HG03064 (cell line): Measurements from ENCODE around the gene UNC93A.
"Not testable (repeated sequence)": the region's sequence is repeated elsewhere in the genome, so short reads cannot be mapped to it uniquely, and the experiment has no call there.

Source experiments
- ATAC-seq: cut with Tn5 transposase; IDR thresholded peaks from one replicate; pipeline ENCODE4 v1.9.1; 2021; ENCODE audit warnings: low read depth; ENCODE audit not compliant: unreplicated experiment

The UNC93A gene

GRCh38 chr6:167336844-167337630 lies 45.9 kb downstream of the UNC93A start:
- ATAC-seq: no peak

GRCh38 chr6:167337675-167338449 lies 46.7 kb downstream of the UNC93A start:
- no peak for ATAC-seq

DNA sequence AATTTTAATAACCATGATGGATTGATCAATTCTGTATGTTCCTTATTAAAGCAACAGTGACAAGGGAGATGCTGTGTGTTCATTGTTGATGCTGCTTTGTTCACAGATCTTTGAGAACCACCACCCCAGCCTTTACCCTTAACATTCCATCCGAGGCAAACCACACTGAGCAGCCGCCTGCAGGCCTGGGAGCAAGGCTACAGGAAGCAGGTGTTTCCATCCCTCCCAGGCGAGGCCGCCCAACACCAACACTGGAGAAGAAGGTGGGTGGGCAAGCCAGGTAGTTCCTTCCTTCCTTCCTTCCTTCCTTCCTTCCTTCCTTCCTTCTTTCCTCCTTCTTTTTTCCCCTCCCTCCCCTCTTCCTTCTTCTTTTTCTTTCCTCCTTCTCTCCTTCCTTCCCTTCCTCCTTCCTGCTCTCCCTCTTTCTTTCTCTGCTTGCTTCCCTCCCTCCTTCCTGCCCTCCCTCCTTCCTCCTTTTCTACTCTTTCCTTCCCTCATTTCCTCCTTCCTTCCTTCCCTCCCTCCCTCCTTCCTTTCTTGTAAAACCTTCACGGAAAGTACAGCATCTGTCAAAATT lies 47.5 kb downstream of the UNC93A start:
- ATAC-seq: no peak

GRCh38 chr6:167341038-167341583 lies 50.0 kb downstream of the UNC93A start:
- no peak for ATAC-seq

DNA sequence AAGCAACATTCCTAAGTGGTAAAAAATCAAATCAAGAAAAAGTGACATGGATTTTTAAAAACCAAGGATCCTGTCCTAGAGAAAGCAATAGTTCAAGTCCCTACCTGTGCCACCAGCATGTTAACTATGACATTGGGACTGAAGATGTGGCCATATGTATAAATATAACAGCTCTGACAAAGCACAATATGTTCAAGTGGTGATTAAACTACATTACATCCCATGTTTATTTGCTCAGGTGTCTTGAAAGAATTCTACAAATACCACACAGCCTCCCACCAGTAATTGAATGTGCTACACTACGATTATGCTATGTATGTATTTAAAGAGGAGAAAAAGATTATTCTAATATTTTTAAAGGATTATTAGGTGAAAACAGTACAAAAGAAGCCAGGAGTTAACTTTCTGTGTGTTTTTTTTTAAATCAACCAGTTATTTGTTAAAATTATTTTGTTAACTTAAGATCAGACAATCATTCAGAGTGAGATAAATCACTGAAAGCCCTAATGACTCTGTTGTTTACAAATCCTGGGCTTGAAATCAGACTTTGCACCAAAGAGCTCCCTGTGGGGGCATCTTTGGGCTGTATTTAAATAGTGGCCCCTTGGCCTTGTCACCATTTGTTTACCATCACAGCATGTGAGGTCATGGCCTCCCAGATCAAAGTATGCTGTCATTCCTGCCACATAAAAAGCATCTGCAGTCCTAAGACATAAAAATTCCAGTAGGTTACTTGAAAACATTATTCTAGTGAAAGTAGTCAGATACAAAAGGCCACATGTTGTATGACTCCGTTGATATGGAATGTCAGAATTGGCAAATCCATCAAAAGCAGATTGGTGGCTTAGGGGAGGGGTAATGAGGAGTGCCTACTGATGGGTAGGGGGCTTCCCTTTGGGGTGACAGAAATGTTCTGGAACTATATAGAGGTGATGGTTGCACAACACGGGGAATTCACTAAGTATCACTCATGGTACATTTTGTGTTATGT lies 50.8 kb downstream of the UNC93A start:
- ATAC-seq: no peak

DNA sequence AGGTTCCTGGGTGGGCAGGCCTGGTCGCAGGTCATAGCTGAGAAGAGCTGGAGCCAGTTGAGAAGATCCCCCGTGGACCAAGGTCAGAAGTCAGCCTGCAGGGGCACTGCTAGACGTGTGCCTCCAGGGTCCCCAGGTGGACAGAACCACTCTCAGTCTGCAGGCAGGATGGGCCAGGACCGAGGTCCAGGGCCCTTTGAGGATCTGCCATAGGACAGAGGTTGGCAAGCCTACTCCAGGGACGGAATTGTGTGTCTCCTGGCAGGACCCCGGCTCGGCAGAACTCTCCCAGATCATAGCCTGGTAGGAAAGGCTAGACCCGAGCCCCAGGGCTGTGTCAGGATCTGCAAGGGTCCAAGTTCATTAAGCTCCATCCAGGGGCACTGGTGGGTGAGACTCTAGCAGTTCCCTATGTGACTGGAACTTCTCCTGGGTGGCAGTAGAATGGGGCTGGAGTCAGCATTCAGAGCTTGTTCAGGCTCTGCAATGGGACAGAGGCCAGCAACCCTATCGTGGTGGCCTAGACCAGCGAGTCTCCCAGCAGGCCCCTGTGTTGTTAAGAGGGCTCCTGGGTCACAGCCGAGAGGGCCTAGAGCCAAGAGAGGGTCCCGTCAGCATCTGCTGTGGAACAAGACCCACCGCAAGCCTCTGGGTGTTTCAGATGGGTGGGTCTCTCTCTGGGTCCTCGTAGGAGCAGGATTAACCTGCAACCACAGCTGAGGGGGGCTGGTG lies 51.9 kb downstream of the UNC93A start:
- no peak for ATAC-seq

GRCh38 chr6:167345348-167345747 lies 54.2 kb downstream of the UNC93A start:
- no peak for ATAC-seq

- no peak for ATAC-seq
These were observed 54.8 kb downstream of the UNC93A start for GRCh38 chr6:167345960-167346359.

GRCh38 chr6:167347226-167347625 lies 56.1 kb downstream of the UNC93A start:
- ATAC-seq: no peak

- ATAC-seq: no peak
These were observed 58.6 kb downstream of the UNC93A start for GRCh38 chr6:167349631-167350274.

- no peak for ATAC-seq
These were observed 59.2 kb downstream of the UNC93A start for GRCh38 chr6:167350275-167350696.

GRCh38 chr6:167350731-167351655 lies 59.9 kb downstream of the UNC93A start:
- ATAC-seq: no peak

DNA sequence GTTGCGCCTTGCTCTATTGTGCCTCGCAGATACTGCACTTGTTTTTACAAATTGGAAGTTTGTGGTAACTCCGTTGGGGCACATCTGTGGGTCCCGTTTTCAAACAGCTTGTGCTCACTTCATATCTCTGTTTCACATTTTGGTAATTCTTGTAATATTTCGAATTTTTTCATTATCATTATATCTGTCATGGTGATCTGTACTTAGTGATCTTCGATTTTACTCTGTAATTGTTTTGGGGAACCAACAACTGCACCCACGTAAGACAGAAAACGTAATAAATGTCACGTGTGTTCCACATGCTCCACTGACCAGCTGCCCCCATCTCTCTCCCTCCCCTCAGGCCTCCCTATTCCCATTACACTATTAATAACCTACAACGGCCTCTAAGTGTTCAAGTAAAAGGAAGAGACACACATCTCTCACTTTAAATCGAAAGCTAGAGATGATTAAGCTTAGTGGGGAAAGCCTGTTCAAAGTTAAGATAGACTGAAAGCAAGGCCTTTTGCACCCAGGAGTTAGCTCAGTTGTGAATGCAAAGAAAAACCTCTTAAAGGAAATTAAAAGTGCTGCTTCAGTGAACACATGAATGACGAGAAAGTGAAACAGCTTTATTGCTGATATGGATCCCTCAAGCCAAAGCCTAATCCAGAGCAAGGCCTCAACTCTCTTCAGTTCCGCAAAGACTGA lies 60.7 kb downstream of the UNC93A start:
- no peak for ATAC-seq

- no peak for ATAC-seq
These were observed 65.8 kb downstream of the UNC93A start for GRCh38 chr6:167356874-167357273.

DNA sequence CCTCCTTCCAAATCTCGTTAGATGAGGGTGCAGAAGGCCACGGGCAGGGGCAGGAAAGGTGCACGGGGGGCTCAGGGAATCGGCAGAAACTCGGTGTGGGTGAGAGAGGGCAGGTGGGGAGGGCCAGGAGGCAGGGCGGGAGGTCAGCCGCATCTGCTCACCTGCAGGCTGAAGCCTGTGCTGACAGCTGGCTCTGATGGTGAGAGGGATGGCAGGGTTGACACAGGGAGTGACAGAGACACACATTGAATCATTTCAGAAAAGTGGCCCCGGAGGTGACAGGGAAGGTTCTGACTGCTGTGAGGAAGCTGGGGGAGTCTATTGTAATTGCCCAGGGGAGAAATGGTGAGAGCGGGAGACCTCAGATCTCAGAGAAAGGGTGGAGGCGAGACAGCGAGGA lies 67.3 kb downstream of the UNC93A start:
- not testable (repeated sequence) for ATAC-seq

- not testable (repeated sequence) for ATAC-seq
These were observed 70.1 kb downstream of the UNC93A start for GRCh38 chr6:167361170-167361569.
